H1 (cell line): Measurements from ENCODE around the gene MCC. TPM values are rescaled to one million over a fixed set of nuclear protein-coding genes. Genes with fewer than 3 reads are reported as not detected.

Experiments
- CTCF ChIA-PET: fragments of 300-600 bp; sonication (Branson Sonifier 250); formaldehyde crosslinking; loops from one replicate; lab custom pipeline; 2021; ENCODE audit not compliant: partially characterized antibody; lab: Charles Lee
- POLR2A ChIA-PET: fragments of 300-600 bp; sonication (Branson Sonifier 250); formaldehyde crosslinking; loops from one replicate; lab custom pipeline; 2021; ENCODE audit warnings: inconsistent platforms; ENCODE audit not compliant: partially characterized antibody; lab: Charles Lee
- DNase-seq, 2 experiments: peaks; one replicate each; pipeline versions ENCODE4 v3.0.0 to v3.0.0-alpha.2; 2010 to 2022; ENCODE audit warnings: low spot score in 2 of 2, low read depth in 1 of 2, mixed read lengths in 1 of 2
- FAIRE-seq: peaks from 2 replicates; lab custom pipeline; 2011; peaks lifted over from hg19 to GRCh38; lab: Jason Lieb, UNC
- H2AFZ ChIP-seq: 2 replicates; pipeline ENCODE4 v1.8.1; 2012; ENCODE audit warnings: low read length, inconsistent platforms
- H2AK5ac ChIP-seq: 2 replicates; pipeline ENCODE4 v1.6.1; 2013; ENCODE audit warnings: low read depth, low read length
- H2BK120ac ChIP-seq: replicated peaks from 2 replicates; pipeline ENCODE3; 2013; ENCODE audit warnings: low read depth, low read length, inconsistent platforms
- H2BK12ac ChIP-seq: 2 replicates; pipeline ENCODE4 v1.6.1; 2013; ENCODE audit warnings: low read depth, low read length
- H2BK15ac ChIP-seq: 2 replicates; pipeline ENCODE4 v1.6.1; 2013; ENCODE audit warnings: low read length
- H2BK20ac ChIP-seq: 2 replicates; pipeline ENCODE4 v1.6.1; 2013; ENCODE audit warnings: low read length
- H2BK5ac ChIP-seq: 2 replicates; pipeline ENCODE4 v1.6.1; 2013; ENCODE audit warnings: low read depth, low read length
- H3K14ac ChIP-seq: 2 replicates; pipeline ENCODE4 v1.6.1; 2013; ENCODE audit warnings: inconsistent platforms; ENCODE audit not compliant: insufficient read length
- H3K18ac ChIP-seq: 2 replicates; pipeline ENCODE4 v1.6.1; 2013; ENCODE audit warnings: low read length; ENCODE audit errors: extremely low read depth
- H3K23ac ChIP-seq: 2 replicates; pipeline ENCODE4 v1.6.1; 2013; ENCODE audit warnings: inconsistent platforms; ENCODE audit not compliant: insufficient read length
- H3K23me2 ChIP-seq: 2 replicates; pipeline ENCODE4 v1.6.1; 2013; ENCODE audit warnings: low read depth, low read length
- H3K27ac ChIP-seq: 2 replicates; pipeline ENCODE4 v1.6.1; 2011; ENCODE audit warnings: low read depth, low read length, inconsistent platforms
- H3K27me3 ChIP-seq, 4 experiments: replicated peaks in 1 of 4; 1 replicate in 1 of 4; 2 replicates in 3 of 4; pipeline versions ENCODE4 v1.6.1 to v1.8.1; 2011 to 2013; ENCODE audit warnings: low read length in 3 of 4, mild to moderate bottlenecking in 3 of 4, inconsistent platforms in 2 of 4, mixed read lengths in 2 of 4, moderate library complexity in 1 of 4; ENCODE audit not compliant: control insufficient read depth in 3 of 4, insufficient read depth in 3 of 4; ENCODE audit errors: extremely low read depth in 1 of 4
- H3K36me3 ChIP-seq, 4 experiments: 2 replicates each; pipeline versions ENCODE4 v1.6.1 to v1.8.1; 2011 to 2013; ENCODE audit warnings: mild to moderate bottlenecking in 4 of 4, low read length in 3 of 4, moderate library complexity in 2 of 4, control low read depth in 1 of 4, inconsistent platforms in 1 of 4; ENCODE audit not compliant: insufficient read depth in 4 of 4, control insufficient read depth in 2 of 4
- H3K4ac ChIP-seq: replicated peaks from 2 replicates; pipeline ENCODE3; 2013; ENCODE audit warnings: low read length, low read depth, mixed read lengths, inconsistent platforms; ENCODE audit not compliant: insufficient read length
- H3K4me1 ChIP-seq, 4 experiments: replicated peaks in 1 of 4; 1 replicate in 1 of 4; 2 replicates in 3 of 4; pipeline versions ENCODE4 v1.6.1 to v1.8.1; 2011 to 2013; ENCODE audit warnings: low read length in 3 of 4, inconsistent platforms in 2 of 4, mixed read lengths in 1 of 4; ENCODE audit not compliant: insufficient read depth in 4 of 4, control insufficient read depth in 3 of 4
- H3K4me2 ChIP-seq, 2 experiments: 2 replicates each; pipeline versions ENCODE4 v1.6.1 to v1.8.1; 2011 to 2013; ENCODE audit warnings: low read depth in 2 of 2, low read length in 2 of 2, control low read depth in 1 of 2, inconsistent platforms in 1 of 2, mild to moderate bottlenecking in 1 of 2; ENCODE audit not compliant: insufficient read depth in 1 of 2
- H3K4me3 ChIP-seq, 4 experiments: fragments of 200-600, 300-600 bp in 1 of 4; sonication (generic), shearing (Covaris generic), sonication (Bioruptor Twin) in 1 of 4; 2 replicates each; pipeline versions ENCODE4 v1.5.1 to v1.8.1; 2011 to 2016; ENCODE audit warnings: low read length in 4 of 4, low read depth in 3 of 4, control low read depth in 2 of 4, inconsistent platforms in 2 of 4, mild to moderate bottlenecking in 2 of 4, mixed read lengths in 1 of 4, moderate library complexity in 1 of 4; ENCODE audit not compliant: insufficient read depth in 2 of 4; ENCODE audit errors: extremely low read depth in 1 of 4
- H3K56ac ChIP-seq: replicated peaks from 2 replicates; pipeline ENCODE3; 2013; ENCODE audit warnings: low read depth, mild to moderate bottlenecking, mixed read lengths, low read length, inconsistent platforms; ENCODE audit not compliant: insufficient read length
- H3K79me1 ChIP-seq: 2 replicates; pipeline ENCODE4 v1.6.1; 2013; ENCODE audit warnings: low read depth, low read length, control low read depth
- H3K79me2 ChIP-seq, 2 experiments: 2 replicates each; pipeline versions ENCODE4 v1.6.1 to v1.8.1; 2012 to 2013; ENCODE audit warnings: low read length in 2 of 2, mild to moderate bottlenecking in 2 of 2, inconsistent platforms in 1 of 2; ENCODE audit not compliant: insufficient read depth in 2 of 2, control insufficient read depth in 1 of 2
- H3K9ac ChIP-seq, 4 experiments: replicated peaks in 1 of 4; 1 replicate in 1 of 4; 2 replicates in 3 of 4; pipeline versions ENCODE4 v1.6.1 to v1.8.1; 2011 to 2013; ENCODE audit warnings: low read depth in 3 of 4, low read length in 3 of 4, control low read depth in 2 of 4, mild to moderate bottlenecking in 2 of 4, moderate library complexity in 2 of 4, inconsistent platforms in 1 of 4; ENCODE audit errors: extremely low read depth in 1 of 4
- H3K9me3 ChIP-seq, 2 experiments: 2 replicates each; pipeline versions ENCODE4 v1.6.1 to v1.8.1; 2012 to 2013; ENCODE audit warnings: mild to moderate bottlenecking in 2 of 2, moderate library complexity in 2 of 2, control low read depth in 1 of 2, inconsistent platforms in 1 of 2, low read depth in 1 of 2, low read length in 1 of 2, mixed read lengths in 1 of 2; ENCODE audit not compliant: insufficient read depth in 2 of 2
- H4K20me1 ChIP-seq, 2 experiments: replicated peaks in 1 of 2; 2 replicates each; pipeline versions ENCODE3 to v1.8.1; 2011 to 2013; ENCODE audit warnings: inconsistent platforms in 2 of 2, low read length in 2 of 2, mild to moderate bottlenecking in 1 of 2; ENCODE audit not compliant: insufficient read depth in 2 of 2, control insufficient read depth in 1 of 2
- H4K5ac ChIP-seq: 2 replicates; pipeline ENCODE4 v1.6.1; 2013; ENCODE audit warnings: low read length, low read depth, mixed read lengths, inconsistent platforms; ENCODE audit not compliant: insufficient read length
- H4K8ac ChIP-seq: 2 replicates; pipeline ENCODE4 v1.8.0; 2013; ENCODE audit warnings: mild to moderate bottlenecking, moderate library complexity, low read length, inconsistent platforms; ENCODE audit not compliant: insufficient read depth; ENCODE audit errors: extremely low read depth
- H4K91ac ChIP-seq: replicated peaks from 2 replicates; pipeline ENCODE3; 2013; ENCODE audit warnings: low read length, mixed read lengths, inconsistent platforms; ENCODE audit not compliant: insufficient read length
- E2F6 ChIP-seq: IDR thresholded peaks from 2 replicates; pipeline ENCODE4 v1.6.1; 2012; ENCODE audit warnings: inconsistent platforms
- EZH2 ChIP-seq: fragments of 200-600 bp; sonication (generic); IDR thresholded peaks from 2 replicates; pipeline ENCODE4 v1.7.1; 2012; ENCODE audit warnings: low read depth, mild to moderate bottlenecking, moderate library complexity, low read length, inconsistent platforms; ENCODE audit not compliant: severe bottlenecking
- WGBS, 2 experiments: shearing (Covaris generic) in 1 of 2; methylation state at CpG; one replicate each; pipeline versions ENCODE4 v1.1.6 to v1.1.7; 2013 to 2015; ENCODE audit warnings: low lambda C conversion rate in 2 of 2, mixed read lengths in 2 of 2, inconsistent platforms in 1 of 2, low coverage in 1 of 2, missing lambda C conversion rate in 1 of 2; ENCODE audit not compliant: insufficient replicate concordance in 2 of 2, insufficient coverage in 1 of 2, insufficient read length in 1 of 2; ENCODE audit errors: extremely low coverage in 1 of 2, missing lambda C conversion rate in 1 of 2; 5-methylcytosine and 5-hydroxymethylcytosine counted together
- polyA plus RNA-seq, 7 experiments: library from polyadenylated mRNA; depleted of rRNA in 3 of 7; stranded (reverse) in 5 of 7; unstranded in 2 of 7; fragments of >200 nt in 5 of 7; fragments of 200-250 nt in 2 of 7; gene quantifications; 1 replicate in 5 of 7; 2 replicates in 1 of 7; 4 replicates in 1 of 7; pipeline versions ENCODE4 v1.2.1 to v1.2.3, GENCODE V29; 2011 to 2013; ENCODE audit warnings: missing spikeins in 2 of 7, mixed read lengths in 2 of 7
- total RNA-seq: library from RNA; stranded (reverse); fragmentation: NEBNext Ultra II Directional; extraction: Animal tissue kit (Norgen Biotek cat#: 25700); gene quantifications from 2 replicates; pipeline ENCODE4 v1.2.1, GENCODE V29; 2021

MCC gene
- total and polyA plus RNA-seq, 2 of the 8 experiments (the other 6 are each of a cell fraction or from before 2014, with no cell fraction given), result 2.6 to 18.3 TPM

- no peak overlapping the region for H3K23ac ChIP-seq
- 0 out of 2 replicates have a peak, but pooled peaks cover 2% of the 10 kb centered on the region for H3K79me1 ChIP-seq
- FAIRE-seq, result no peak
- CTCF ChIA-PET, result interaction anchor here (2.4 kb wide), 1 partner anchor 10 kb away, joined by 12 read pairs; no protein-coding TSS in a partner anchor
- TF ChIP-seq E2F6, result no peak
- no peak for TF ChIP-seq EZH2
- TF ChIP-seq, all 59 proteins: peak for 0
- H3K18ac ChIP-seq, result no peak overlapping the region
- H3K36me3 ChIP-seq, result no peaks in the 10 kb centered on the region
- H3K4ac ChIP-seq, result no peak overlapping the region
- no peak overlapping the region for H2BK20ac ChIP-seq
- peaks cover 3% of the 10 kb centered on the region in 2 experiments; a peak in 1 of 4 replicates for H3K9me3 ChIP-seq
- H3K4me2 ChIP-seq, result no peak overlapping the region
- no peak overlapping the region for H2BK5ac ChIP-seq
- H3K56ac ChIP-seq, result no peak overlapping the region
- 0 out of 4 replicates have a peak, but pooled peaks cover 0 to 9% of the 10 kb centered on the region in 2 experiments for H3K79me2 ChIP-seq
- H4K5ac ChIP-seq, result no peak overlapping the region
- no peak for DNase-seq
- H4K91ac ChIP-seq, result no peak overlapping the region
- no peak overlapping the region for H2BK120ac ChIP-seq
- no peak overlapping the region for H2BK15ac ChIP-seq
- no peaks in the 10 kb centered on the region for H3K23me2 ChIP-seq
- no peak overlapping the region for H2BK12ac ChIP-seq
- H3K4me3 ChIP-seq, result no peak overlapping the region
- peaks cover 0 to 1% of the 10 kb centered on the region in 2 experiments for H4K20me1 ChIP-seq
- H3K14ac ChIP-seq, result no peak overlapping the region
- H4K8ac ChIP-seq, result no peak overlapping the region
- H2AFZ ChIP-seq, result no peak overlapping the region
- peaks cover 0 to 2% (median 0%) of the 10 kb centered on the region in 4 experiments; a peak in 1 of 7 replicates for H3K4me1 ChIP-seq
- H3K27ac ChIP-seq, result no peak overlapping the region
- POLR2A ChIA-PET, result no interaction called here
- no peak overlapping the region for H2AK5ac ChIP-seq
- H3K27me3 ChIP-seq, result no peaks in the 10 kb centered on the region
- H3K9ac ChIP-seq, result no peak overlapping the region
- 92% methylated on average over 5 of the region's 5 CpGs; no CpG with 5 or more reads in 1 of the 2 experiments for WGBS, 2 experiments
These were observed 294.8 kb downstream of the MCC start for GRCh38 chr5:113193311-113193978.
